Subcutaneous adipose tissue (tissue), 4 donors: ENCODE measurements around the gene HRH4. TPM values are rescaled to one million over a fixed set of nuclear protein-coding genes. Genes with fewer than 3 reads are reported as not detected.

Experiments
- total RNA-seq, 4 donors: library from RNA; depleted of rRNA; stranded (reverse); fragments of >200 nt; gene quantifications; one replicate each; pipeline ENCODE4 v1.1.0, GENCODE V29; 2016
- TF ChIP-seq, protein P1 (sequence below): fragments of 450-650 bp; IDR thresholded peaks from one replicate; pipeline ENCODE4 v1.5.1; 2016; ENCODE audit warnings: low read depth, mild to moderate bottlenecking, control low read depth, antibody characterized with exemption, moderate library complexity

Gene HRH4, protein sequence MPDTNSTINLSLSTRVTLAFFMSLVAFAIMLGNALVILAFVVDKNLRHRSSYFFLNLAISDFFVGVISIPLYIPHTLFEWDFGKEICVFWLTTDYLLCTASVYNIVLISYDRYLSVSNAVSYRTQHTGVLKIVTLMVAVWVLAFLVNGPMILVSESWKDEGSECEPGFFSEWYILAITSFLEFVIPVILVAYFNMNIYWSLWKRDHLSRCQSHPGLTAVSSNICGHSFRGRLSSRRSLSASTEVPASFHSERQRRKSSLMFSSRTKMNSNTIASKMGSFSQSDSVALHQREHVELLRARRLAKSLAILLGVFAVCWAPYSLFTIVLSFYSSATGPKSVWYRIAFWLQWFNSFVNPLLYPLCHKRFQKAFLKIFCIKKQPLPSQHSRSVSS
- total RNA-seq, result under 1 TPM in 2 of 4 donors, not detected in 2; 0.44 to 0.68 TPM

DNA sequence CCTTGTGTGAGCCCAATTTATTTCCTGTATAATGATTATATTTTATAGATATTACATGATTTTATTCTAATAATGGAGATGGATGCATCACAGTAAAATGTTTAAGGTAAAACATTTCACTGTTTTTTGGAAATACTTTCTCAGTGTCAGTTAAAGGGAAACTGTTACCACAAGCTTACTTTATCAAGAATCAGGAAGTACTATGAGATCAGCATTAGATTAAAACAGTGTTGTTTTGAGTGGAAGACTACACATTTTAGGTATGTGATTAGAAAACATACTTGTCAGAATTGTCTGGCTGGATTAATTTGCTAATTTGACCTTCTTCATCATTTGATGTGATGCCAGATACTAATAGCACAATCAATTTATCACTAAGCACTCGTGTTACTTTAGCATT lies at the start of gene HRH4:
TSS of gene HRH4 (plus strand) at position 250 of the 400 bp plus-strand sequence. CDS start at position 342, 92 bp downstream.
- TF ChIP-seq, protein P1, sequence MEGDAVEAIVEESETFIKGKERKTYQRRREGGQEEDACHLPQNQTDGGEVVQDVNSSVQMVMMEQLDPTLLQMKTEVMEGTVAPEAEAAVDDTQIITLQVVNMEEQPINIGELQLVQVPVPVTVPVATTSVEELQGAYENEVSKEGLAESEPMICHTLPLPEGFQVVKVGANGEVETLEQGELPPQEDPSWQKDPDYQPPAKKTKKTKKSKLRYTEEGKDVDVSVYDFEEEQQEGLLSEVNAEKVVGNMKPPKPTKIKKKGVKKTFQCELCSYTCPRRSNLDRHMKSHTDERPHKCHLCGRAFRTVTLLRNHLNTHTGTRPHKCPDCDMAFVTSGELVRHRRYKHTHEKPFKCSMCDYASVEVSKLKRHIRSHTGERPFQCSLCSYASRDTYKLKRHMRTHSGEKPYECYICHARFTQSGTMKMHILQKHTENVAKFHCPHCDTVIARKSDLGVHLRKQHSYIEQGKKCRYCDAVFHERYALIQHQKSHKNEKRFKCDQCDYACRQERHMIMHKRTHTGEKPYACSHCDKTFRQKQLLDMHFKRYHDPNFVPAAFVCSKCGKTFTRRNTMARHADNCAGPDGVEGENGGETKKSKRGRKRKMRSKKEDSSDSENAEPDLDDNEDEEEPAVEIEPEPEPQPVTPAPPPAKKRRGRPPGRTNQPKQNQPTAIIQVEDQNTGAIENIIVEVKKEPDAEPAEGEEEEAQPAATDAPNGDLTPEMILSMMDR, result no peak

DNA sequence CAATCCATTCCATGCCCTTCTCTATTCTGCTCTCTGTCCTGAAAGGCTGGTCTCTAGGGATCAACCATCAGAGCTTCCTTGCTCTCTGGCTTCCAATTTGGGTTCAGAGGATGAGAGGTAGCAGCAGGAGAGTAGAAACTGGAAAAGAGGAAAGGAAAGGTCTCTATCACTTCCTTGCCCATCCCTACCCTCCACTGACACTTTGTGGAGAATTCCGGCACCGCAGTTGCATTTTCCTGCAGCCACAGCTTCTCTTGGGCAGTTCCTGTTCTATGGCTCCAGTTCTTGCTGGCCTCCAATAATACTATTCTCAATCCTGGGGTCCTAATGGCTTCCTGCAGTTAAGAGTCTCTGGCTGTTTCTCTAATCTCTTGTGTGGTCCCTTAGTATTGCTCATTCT lies 47.3 kb upstream of the HRH4 start:
- TF ChIP-seq, protein P1, result no peak

DNA sequence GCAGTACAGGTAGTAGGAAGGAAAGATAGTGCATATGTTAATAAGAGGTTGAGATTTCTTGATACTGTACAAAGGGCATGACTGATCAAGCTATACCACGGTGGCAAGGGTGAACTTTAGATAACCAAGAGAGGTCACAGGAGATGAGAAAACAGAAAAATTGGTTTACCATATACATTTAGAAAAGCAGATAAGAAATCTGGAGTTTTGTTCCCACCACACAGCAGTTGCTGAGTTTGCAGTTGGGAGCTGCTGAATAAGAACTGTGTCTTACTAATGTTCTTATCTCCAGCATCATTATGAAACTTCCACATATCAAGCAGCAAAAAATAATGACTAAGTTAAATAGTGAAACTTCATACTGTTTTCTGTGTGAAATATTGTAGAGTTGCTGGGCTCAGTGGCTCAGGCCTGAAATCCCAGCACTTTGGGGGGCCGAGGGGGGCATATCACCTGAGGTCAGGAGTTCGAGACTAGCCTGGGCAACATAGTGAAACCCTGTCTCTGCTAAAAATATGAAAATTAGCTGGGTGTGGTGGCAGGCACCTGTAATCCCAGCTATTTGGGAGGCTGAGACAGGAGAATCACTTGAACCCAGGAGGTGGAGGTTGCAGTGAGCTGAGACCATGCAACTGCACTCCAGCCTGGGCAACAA lies 46.0 kb upstream of the HRH4 start:
- TF ChIP-seq, protein P1, result no peak

DNA sequence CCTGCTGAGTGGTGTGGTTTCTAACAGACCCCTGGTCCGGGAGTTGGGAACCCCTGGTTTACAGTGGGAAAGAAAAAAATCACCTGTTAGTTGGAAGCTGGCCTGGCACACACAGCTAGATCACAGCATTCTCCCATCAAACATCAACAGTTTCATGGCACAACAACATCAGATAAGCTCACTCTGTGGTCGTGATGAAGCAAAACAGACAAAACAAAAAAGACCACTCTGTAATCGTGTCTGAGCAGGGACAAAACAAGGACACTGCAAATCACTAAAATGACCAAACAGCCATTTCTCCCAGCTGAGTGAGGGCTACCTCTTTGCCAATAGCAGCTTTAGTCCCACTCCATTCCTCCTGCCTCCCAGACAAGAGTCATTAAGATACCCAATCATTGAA lies 43.0 kb upstream of the HRH4 start:
- TF ChIP-seq, protein P1, result no peak

DNA sequence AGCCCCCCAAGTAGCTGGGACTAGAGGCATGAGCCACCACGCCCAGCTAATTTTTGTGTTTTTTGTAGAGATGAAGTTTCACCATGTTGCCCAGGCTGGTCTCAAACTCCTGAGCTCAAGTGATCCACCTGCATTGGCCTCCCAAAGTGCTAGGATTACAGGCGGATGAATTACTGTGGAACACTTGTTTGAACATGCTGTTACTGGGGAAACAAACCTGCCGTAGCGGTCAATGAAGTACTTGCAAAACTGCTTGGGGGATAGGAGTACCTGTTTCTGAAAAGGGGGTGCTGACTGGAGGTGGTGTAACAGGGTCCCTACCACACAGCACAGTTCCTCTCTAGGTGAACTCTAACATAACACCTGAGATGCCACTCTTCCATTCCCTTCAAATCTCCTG lies 39.9 kb upstream of the HRH4 start:
- TF ChIP-seq, protein P1, result no peak

DNA sequence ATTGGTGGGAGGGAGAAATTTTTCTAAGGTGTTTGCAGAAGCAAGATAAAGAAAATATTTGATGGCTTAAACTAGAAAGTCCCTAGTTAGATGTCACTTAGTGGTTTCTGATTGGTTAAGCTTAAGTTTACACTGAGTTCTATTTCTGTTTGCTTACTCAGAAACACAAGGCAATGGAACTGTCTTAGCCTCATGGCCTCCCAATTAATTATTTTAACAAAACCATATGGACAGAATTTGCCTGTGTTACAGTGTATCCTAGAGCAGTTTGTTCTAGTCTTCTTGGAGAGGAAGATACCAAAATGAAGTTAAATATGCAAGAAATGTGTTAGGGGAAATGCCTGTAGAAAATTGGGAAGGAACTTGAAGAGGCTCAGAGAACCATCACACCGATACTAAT lies 38.6 kb upstream of the HRH4 start:
- TF ChIP-seq, protein P1, result no peak

DNA sequence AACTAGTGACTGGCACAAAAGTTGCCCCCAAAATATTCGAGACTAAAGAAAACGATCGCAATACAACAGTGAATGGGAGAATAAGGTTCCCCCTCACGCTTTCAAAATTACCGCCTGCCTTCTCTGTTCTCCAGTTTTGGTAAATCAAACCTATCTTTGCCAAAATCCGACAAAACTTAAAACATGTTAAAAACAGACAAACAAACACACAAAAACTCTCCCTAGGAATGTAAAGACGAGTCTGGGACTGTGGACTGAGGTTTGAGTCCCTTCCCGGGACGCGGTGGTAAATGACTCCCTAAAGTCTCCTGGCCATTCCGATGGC lies 34.4 kb upstream of the HRH4 start:
- TF ChIP-seq, protein P1, result no peak
